ENCODE results near the gene LDB2.
"Not testable (repeated sequence)": the region's sequence is repeated elsewhere in the genome, so short reads cannot be mapped to it uniquely, and the experiment has no call there.

The LDB2 gene

DNA sequence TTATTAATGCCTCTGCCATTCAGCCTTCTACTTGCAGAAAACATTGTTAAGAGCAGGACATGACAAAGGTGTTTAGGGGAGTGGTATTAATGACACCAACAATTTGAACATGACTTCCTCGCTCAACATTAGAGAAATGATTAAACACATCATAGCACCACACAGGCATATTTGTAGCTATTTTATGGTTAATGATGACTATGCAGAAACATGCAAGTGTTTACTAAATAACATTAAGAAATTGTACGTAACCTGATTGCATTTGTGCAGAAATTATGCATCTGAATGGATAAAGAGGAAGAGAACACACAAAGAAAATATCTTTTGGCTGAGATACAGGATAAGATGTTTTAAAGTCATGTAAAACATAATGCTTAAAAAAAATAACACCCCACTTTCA, 323.5 kb downstream of the LDB2 start:
- TF ChIP-seq, protein P1, sequence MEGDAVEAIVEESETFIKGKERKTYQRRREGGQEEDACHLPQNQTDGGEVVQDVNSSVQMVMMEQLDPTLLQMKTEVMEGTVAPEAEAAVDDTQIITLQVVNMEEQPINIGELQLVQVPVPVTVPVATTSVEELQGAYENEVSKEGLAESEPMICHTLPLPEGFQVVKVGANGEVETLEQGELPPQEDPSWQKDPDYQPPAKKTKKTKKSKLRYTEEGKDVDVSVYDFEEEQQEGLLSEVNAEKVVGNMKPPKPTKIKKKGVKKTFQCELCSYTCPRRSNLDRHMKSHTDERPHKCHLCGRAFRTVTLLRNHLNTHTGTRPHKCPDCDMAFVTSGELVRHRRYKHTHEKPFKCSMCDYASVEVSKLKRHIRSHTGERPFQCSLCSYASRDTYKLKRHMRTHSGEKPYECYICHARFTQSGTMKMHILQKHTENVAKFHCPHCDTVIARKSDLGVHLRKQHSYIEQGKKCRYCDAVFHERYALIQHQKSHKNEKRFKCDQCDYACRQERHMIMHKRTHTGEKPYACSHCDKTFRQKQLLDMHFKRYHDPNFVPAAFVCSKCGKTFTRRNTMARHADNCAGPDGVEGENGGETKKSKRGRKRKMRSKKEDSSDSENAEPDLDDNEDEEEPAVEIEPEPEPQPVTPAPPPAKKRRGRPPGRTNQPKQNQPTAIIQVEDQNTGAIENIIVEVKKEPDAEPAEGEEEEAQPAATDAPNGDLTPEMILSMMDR (IDR thresholded peaks at IDR 0.05; ENCODE audit: extremely low read depth, missing control alignments), result no peak
- DNase-seq (ENCODE audit: low spot score), result no peak

DNA sequence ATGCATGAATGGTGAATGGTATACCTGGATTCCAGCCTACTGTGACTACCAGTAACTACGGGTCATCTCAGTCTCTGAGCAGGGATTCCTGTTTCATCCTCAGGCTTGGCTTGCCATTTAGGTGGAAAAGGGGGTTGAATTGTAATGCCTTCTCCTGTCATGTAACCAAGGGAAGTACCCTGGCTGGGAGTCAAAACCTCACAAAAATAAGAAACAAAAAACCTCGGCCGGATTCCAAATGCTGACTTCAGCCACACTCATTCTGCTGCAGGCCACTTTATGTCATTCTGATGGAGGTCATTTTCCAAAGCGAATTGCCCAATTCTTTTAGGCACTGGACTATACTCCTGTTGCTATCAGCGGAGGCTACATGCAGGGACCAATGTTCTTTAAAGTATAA, 324.7 kb downstream of the LDB2 start:
- TF ChIP-seq, protein P1 (IDR thresholded peaks at IDR 0.05; ENCODE audit: extremely low read depth, missing control alignments), result no peak
- no peak for DNase-seq (ENCODE audit: low spot score)

DNA sequence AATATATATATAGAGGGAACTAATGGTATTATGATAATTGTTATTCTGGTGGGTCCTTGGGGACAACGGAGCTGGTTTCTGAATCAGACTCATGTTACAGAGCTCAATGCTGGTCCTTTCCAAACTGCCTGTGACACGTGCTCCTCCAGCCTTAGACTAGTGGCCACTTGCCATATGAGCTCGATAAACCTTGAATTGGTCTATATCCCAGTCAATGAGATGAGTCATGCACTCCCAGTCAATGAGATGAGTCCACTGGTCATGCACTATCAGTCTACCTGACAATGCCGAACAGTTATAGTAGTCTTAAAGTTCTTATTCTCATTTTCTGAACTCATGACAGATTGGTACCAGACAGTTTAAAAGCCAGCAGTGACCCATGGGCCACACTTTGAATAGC, 325.2 kb downstream of the LDB2 start:
- no peak for DNase-seq (ENCODE audit: low spot score)
- TF ChIP-seq, protein P1 (IDR thresholded peaks at IDR 0.05; ENCODE audit: extremely low read depth, missing control alignments), result no peak

DNA sequence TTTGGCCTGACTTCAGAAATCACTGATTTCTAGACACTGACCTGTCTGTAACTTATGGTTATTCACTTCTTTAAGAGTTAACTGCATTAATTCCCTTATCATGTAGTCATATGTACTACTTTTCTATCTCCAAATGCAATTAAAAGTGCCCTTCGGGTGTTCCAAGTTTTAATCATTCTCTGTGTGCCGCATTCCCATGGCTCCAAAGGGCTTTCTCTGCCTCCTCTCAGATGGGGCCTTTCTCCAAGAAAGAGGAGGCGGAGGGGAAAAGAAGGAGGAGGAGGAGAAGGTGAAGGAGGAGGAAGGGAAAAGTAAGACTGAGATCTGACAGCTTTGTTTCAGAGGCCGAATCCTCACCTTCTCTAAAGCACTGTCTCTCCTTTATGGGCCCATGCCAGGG, 325.8 kb downstream of the LDB2 start:
- TF ChIP-seq, protein P1 (IDR thresholded peaks at IDR 0.05; ENCODE audit: extremely low read depth, missing control alignments), result no peak
- no peak for DNase-seq (ENCODE audit: low spot score)

DNA sequence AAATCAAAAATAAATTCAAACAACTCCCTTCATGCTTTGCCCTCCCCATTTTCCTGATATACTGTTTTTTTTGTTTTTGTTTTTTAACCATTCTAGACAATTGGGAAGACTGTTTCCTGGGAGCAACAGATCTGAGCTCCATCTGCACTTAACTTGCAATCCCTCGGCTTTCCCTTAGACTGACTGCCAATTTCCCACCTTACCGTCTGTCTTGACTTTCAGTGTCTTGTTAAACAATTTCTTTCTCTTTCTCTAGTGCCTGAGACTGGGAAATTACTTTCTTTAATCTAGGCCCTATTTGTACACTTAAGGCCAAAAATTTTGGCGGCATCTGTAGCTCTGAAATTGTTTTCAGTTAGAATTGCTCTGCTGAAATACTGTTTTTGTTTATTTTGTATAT, 326.3 kb downstream of the LDB2 start:
- DNase-seq (ENCODE audit: low spot score), result no peak
- TF ChIP-seq, protein P1 (IDR thresholded peaks at IDR 0.05; ENCODE audit: extremely low read depth, missing control alignments), result no peak

DNA sequence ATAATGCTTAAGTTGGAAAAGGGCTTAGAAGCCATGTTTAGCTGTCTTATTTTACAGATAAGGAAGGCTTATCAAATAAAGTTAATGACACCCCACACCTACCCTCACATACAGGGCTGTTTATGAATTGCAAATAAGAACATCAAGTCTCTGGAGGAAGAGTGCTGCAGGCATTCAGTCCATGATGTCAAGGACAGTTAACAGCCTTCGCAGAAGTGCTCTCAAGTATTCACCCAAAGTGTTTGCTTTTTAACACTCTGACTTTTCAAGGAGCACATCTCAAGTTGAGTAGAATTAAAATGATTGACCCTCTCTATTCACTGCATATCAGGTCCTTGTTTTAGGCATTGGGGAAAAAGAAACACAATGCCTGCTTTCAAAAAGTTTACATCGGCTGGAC, 328.7 kb downstream of the LDB2 start:
- DNase-seq (ENCODE audit: low spot score), result no peak

DNA sequence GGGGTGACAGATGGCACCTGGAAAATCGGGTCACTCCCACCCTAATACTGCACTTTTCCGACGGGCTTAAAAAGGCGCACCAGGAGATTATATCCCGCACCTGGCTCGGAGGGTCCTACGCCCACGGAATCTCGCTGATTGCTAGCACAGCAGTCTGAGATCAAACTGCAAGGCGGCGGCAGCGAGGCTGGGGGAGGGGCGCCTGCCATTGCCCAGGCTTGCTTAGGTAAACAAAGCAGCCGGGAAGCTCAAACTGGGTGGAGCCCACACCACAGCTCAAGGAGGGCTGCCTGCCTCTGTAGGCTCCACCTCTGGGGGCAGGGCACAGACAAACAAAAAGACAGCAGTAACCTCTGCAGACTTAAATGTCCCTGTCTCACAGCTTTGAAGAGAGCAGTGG, 341.1 kb downstream of the LDB2 start:
- not testable (repeated sequence) for DNase-seq (ENCODE audit: low spot score)

More for the DNA sequence above, 328.7 kb downstream of the LDB2 start:
- TF ChIP-seq, protein P1 (IDR thresholded peaks at IDR 0.05; ENCODE audit: extremely low read depth, missing control alignments), result no peak

DNA sequence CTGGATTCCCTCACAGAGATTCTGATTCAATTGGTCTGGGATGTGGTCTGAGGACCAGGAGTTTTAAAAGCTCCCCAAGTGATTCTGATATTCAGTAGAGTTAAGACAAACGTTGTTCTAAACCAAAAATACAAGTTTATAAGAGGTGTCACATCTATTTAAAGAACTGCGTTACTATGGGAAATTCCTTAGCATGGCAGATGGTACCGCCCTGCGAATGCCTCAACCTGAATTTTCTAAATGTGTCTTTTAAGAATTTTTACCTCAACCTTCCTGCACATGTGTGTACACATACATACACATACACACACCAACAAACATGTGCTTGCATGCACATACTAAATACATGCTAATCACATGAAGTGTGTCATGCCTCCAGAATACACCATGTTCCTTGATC, 343.3 kb downstream of the LDB2 start:
- no peak for DNase-seq (ENCODE audit: low spot score)
- TF ChIP-seq, protein P1 (IDR thresholded peaks at IDR 0.05; ENCODE audit: extremely low read depth, missing control alignments), result no peak

Measured in GM20000 (cell line).